ENCODE data around the gene NAT14.

NAT14 gene

GRCh38 chr19:55500368-55500952, 15.5 kb downstream of the NAT14 start:
- no peak for TF ChIP-seq POLR2AphosphoS5 (IDR thresholded peaks at IDR 0.05; ENCODE audit: low read depth, low read length)
- TF ChIP-seq TAF1 (IDR thresholded peaks at IDR 0.05; ENCODE audit: borderline replicate concordance, insufficient read depth, low read length) = no peak
- TF ChIP-seq REST (IDR thresholded peaks at IDR 0.05; ENCODE audit: insufficient read depth in 1 of 2, low read depth in 2 of 2, low read length in 2 of 2) = no peak
- TF ChIP-seq SIN3A (IDR thresholded peaks at IDR 0.05; ENCODE audit: borderline replicate concordance, insufficient read depth, low read length) = no peak
- TF ChIP-seq FOXP2 (optimal IDR thresholded peaks at IDR 0.05; ENCODE audit: borderline replicate concordance, extremely low read depth, extremely low read length, insufficient read depth) = no peak

GRCh38 chr19:55502197-55502952, 17.4 kb downstream of the NAT14 start:
- no peak for TF ChIP-seq SIN3A (IDR thresholded peaks at IDR 0.05; ENCODE audit: borderline replicate concordance, insufficient read depth, low read length)
- no peak for TF ChIP-seq REST (IDR thresholded peaks at IDR 0.05; ENCODE audit: insufficient read depth in 1 of 2, low read depth in 2 of 2, low read length in 2 of 2)

GRCh38 chr19:55503157-55503501, 18.1 kb downstream of the NAT14 start:
- no peak for TF ChIP-seq SIN3A (IDR thresholded peaks at IDR 0.05; ENCODE audit: borderline replicate concordance, insufficient read depth, low read length)
- TF ChIP-seq TAF1 (IDR thresholded peaks at IDR 0.05; ENCODE audit: borderline replicate concordance, insufficient read depth, low read length) = no peak
- TF ChIP-seq POLR2AphosphoS5 (IDR thresholded peaks at IDR 0.05; ENCODE audit: low read depth, low read length) = no peak
- TF ChIP-seq REST (IDR thresholded peaks at IDR 0.05; ENCODE audit: insufficient read depth in 1 of 2, low read depth in 2 of 2, low read length in 2 of 2) = no peak
- no peak for TF ChIP-seq FOXP2 (optimal IDR thresholded peaks at IDR 0.05; ENCODE audit: borderline replicate concordance, extremely low read depth, extremely low read length, insufficient read depth)

GRCh38 chr19:55503502-55504251, 18.7 kb downstream of the NAT14 start:
- TF ChIP-seq FOXP2 (optimal IDR thresholded peaks at IDR 0.05; ENCODE audit: borderline replicate concordance, extremely low read depth, extremely low read length, insufficient read depth) = peak; percentile 67
- TF ChIP-seq SIN3A (IDR thresholded peaks at IDR 0.05; ENCODE audit: borderline replicate concordance, insufficient read depth, low read length) = no peak

GRCh38 chr19:55504252-55504603, 19.2 kb downstream of the NAT14 start:
- no peak for TF ChIP-seq POLR2AphosphoS5 (IDR thresholded peaks at IDR 0.05; ENCODE audit: low read depth, low read length)
- no peak for TF ChIP-seq REST (IDR thresholded peaks at IDR 0.05; ENCODE audit: insufficient read depth in 1 of 2, low read depth in 2 of 2, low read length in 2 of 2)
- TF ChIP-seq SIN3A (IDR thresholded peaks at IDR 0.05; ENCODE audit: borderline replicate concordance, insufficient read depth, low read length) = no peak
- TF ChIP-seq FOXP2 (optimal IDR thresholded peaks at IDR 0.05; ENCODE audit: borderline replicate concordance, extremely low read depth, extremely low read length, insufficient read depth) = no peak
- no peak for TF ChIP-seq TAF1 (IDR thresholded peaks at IDR 0.05; ENCODE audit: borderline replicate concordance, insufficient read depth, low read length)
